CD8-positive, alpha-beta memory T cell (primary cell): ENCODE data around the gene KRT72. TPM values are rescaled to one million over a fixed set of nuclear protein-coding genes. Genes with fewer than 3 reads are reported as not detected.
A peak's percentile ranks its signal among the peaks of the same experiment; 100 is the strongest.

ENCODE experiments used
- CTCF ChIA-PET: fragments of 350-600 bp; sonication (Branson Sonifier 250); formaldehyde crosslinking; loops from one replicate; lab custom pipeline; 2021; ENCODE audit warnings: antibody characterized with exemption; lab: Charles Lee
- POLR2A ChIA-PET: fragments of 350-600 bp; sonication (Branson Sonifier 250); formaldehyde crosslinking; loops from one replicate; lab custom pipeline; 2021; ENCODE audit warnings: antibody characterized with exemption; lab: Charles Lee
- DNase-seq, 5 donors: peaks; one replicate each; pipeline versions ENCODE4 v3.0.0 to v3.0.0-alpha.2; 2020 to 2022; ENCODE audit warnings: mixed read lengths in 1 of 5
- H3K27ac ChIP-seq: one replicate; pipeline ENCODE4 v1.7.0; 2013; ENCODE audit warnings: low read depth, mild to moderate bottlenecking, low read length, moderate library complexity
- H3K27me3 ChIP-seq: 2 replicates; pipeline ENCODE4 v1.7.0; 2013; ENCODE audit warnings: low read length, mild to moderate bottlenecking; ENCODE audit not compliant: insufficient read depth, poor library complexity, severe bottlenecking
- H3K36me3 ChIP-seq: 2 replicates; pipeline ENCODE4 v1.7.0; 2013; ENCODE audit warnings: mild to moderate bottlenecking, low read length, moderate library complexity; ENCODE audit not compliant: insufficient read depth
- H3K4me1 ChIP-seq: 2 replicates; pipeline ENCODE4 v1.7.0; 2013; ENCODE audit warnings: mild to moderate bottlenecking, low read length, moderate library complexity; ENCODE audit not compliant: insufficient read depth
- H3K4me3 ChIP-seq: 2 replicates; pipeline ENCODE4 v1.7.0; 2013; ENCODE audit warnings: mild to moderate bottlenecking, low read length
- H3K9me3 ChIP-seq: 2 replicates; pipeline ENCODE4 v1.7.0; 2013; ENCODE audit warnings: mild to moderate bottlenecking, low read length
- H3K27ac Mint-ChIP-seq, 8 donors: one replicate each; pipeline ENCODE4 v1.8.0; 2020 to 2021; ENCODE audit warnings: mixed read lengths in 8 of 8, mild to moderate bottlenecking in 6 of 8, inconsistent platforms in 3 of 8, moderate library complexity in 3 of 8
- H3K27me3 Mint-ChIP-seq, 2 donors: one replicate each; pipeline ENCODE4 v1.8.0; 2020 to 2021; ENCODE audit warnings: mixed read lengths in 2 of 2, mild to moderate bottlenecking in 1 of 2, moderate library complexity in 1 of 2
- H3K36me3 Mint-ChIP-seq, 3 donors: one replicate each; pipeline ENCODE4 v1.8.0; 2020 to 2021; ENCODE audit warnings: mixed read lengths in 3 of 3, inconsistent platforms in 1 of 3, mild to moderate bottlenecking in 1 of 3
- H3K4me1 Mint-ChIP-seq, 3 donors: one replicate each; pipeline ENCODE4 v1.8.0; 2020 to 2021; ENCODE audit warnings: mixed read lengths in 3 of 3, inconsistent platforms in 1 of 3, mild to moderate bottlenecking in 1 of 3
- H3K4me3 Mint-ChIP-seq, 7 donors: one replicate each; pipeline ENCODE4 v1.8.0; 2020 to 2021; ENCODE audit warnings: mixed read lengths in 7 of 7, mild to moderate bottlenecking in 6 of 7, moderate library complexity in 4 of 7, inconsistent platforms in 2 of 7
- H3K9me3 Mint-ChIP-seq, 5 donors: one replicate each; pipeline ENCODE4 v1.8.0; 2020 to 2022; ENCODE audit warnings: mixed read lengths in 5 of 5, mild to moderate bottlenecking in 3 of 5, moderate library complexity in 2 of 5, inconsistent platforms in 1 of 5
- polyA plus RNA-seq: library from polyadenylated mRNA; unstranded; fragments of 300-500 nt; fragmentation: Illumina TruSeq; gene quantifications from one replicate; pipeline ENCODE4 v1.2.3, GENCODE V29; 2021
- total RNA-seq, 2 experiments: library from RNA; stranded (reverse); gene quantifications; one replicate each; pipeline ENCODE4 v1.2.3, GENCODE V29; 2021

KRT72 gene
- total and polyA plus RNA-seq, 3 experiments from 2014 or later, result not detected

DNA sequence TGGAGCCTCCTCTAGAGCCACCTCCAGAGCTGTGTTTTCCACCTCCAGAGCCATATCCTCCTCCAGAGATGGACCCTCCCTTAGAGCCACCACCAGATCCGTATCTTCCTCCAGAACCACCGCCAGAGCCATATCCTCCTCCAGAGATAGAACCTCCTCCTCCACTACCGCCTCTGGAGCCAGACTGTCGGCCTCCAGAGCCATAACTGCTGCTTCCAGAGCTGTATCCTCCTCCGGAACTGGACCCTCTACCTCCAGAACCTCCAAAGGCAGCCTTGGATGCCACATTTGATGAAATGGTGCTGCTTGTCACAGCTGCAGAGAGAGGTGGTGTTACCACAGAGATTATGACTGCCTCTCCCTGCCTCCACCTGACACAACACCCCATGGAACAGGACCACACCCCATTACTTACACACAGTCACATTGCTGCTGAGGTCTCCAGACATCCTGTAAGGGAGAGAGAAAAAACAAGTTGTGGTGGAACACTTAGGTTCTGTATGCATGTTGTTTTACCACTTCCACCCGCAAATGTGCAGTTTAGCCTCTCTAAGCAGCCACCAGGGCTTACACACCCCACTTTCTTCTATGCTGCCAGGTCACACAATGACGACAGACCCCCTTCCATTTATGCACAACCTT, 44.0 kb upstream of the KRT72 start:
- Histone ChIP-seq H3K36me3 (no peaks in the 10 kb centered on the region), H3K4me3 (no peak overlapping the region), H3K4me1 (peaks cover 87% of the 10 kb centered on the region), H3K27me3 (no peaks in the 10 kb centered on the region), H3K9me3 (no peaks in the 10 kb centered on the region), H3K27ac (peak overlapping the region; percentile 60)
- H3K27me3 Mint-ChIP-seq, result peaks cover 0 to 4% of the 10 kb centered on the region in 2 donors
- H3K4me3 Mint-ChIP-seq, result peak overlapping the region; percentile 2 to 82 (median 65)
- CTCF ChIA-PET, result no interaction called here
- H3K36me3 Mint-ChIP-seq, result peaks cover 2 to 10% (median 3%) of the 10 kb centered on the region in 3 donors
- peaks cover 0 to 8% (median 4%) of the 10 kb centered on the region in 5 donors for H3K9me3 Mint-ChIP-seq
- peak; percentile 16 to 92 (median 76) for DNase-seq
- POLR2A ChIA-PET, result interaction anchor here (1.0 to 1.1 kb wide), 2 partner anchors 9 to 60 kb away, joined by 3 to 6 read pairs; no protein-coding TSS in a partner anchor
- peaks cover 66 to 79% (median 76%) of the 10 kb centered on the region in 3 donors for H3K4me1 Mint-ChIP-seq
- peak overlapping the region; percentile 94 to 100 (median 98) for H3K27ac Mint-ChIP-seq

DNA sequence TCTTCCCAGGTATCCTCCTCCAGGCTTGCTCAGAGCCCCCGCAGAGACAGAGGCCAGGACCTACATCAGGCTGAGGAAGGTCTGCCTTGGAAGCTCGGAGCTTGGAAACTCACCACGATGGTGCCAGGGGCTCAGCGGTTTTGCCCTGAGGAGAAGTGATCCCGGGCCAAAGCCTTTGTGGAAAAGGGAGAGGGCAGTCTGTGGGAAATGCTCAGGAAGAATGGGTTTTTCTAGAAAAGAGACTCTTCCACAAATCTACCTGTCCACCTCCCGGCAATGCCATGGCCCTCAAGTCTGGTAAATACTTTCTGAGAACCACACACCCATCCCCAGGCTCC, 42.8 kb upstream of the KRT72 start:
- Mint-ChIP-seq H3K27ac (peak overlapping the region in 7 of 8 donors; percentile 94 to 100 (median 99)), H3K9me3 (peaks cover 0 to 8% (median 4%) of the 10 kb centered on the region in 5 donors), H3K36me3 (peaks cover 2 to 10% (median 3%) of the 10 kb centered on the region in 3 donors), H3K4me1 (peaks cover 58 to 67% (median 64%) of the 10 kb centered on the region in 3 donors), H3K4me3 (no peak overlapping the region), H3K27me3 (peaks cover 0 to 6% of the 10 kb centered on the region in 2 donors)
- CTCF ChIA-PET, result interaction anchor here (1.1 kb wide), 1 partner anchor 241 kb away, joined by 4 read pairs; no protein-coding TSS in a partner anchor
- Histone ChIP-seq H3K4me3 (peak overlapping the region; percentile 11), H3K4me1 (peaks cover 78% of the 10 kb centered on the region), H3K9me3 (no peaks in the 10 kb centered on the region), H3K36me3 (no peaks in the 10 kb centered on the region), H3K27me3 (no peaks in the 10 kb centered on the region), H3K27ac (no peak overlapping the region)
- POLR2A ChIA-PET, result no interaction called here
- no peak for DNase-seq

DNA sequence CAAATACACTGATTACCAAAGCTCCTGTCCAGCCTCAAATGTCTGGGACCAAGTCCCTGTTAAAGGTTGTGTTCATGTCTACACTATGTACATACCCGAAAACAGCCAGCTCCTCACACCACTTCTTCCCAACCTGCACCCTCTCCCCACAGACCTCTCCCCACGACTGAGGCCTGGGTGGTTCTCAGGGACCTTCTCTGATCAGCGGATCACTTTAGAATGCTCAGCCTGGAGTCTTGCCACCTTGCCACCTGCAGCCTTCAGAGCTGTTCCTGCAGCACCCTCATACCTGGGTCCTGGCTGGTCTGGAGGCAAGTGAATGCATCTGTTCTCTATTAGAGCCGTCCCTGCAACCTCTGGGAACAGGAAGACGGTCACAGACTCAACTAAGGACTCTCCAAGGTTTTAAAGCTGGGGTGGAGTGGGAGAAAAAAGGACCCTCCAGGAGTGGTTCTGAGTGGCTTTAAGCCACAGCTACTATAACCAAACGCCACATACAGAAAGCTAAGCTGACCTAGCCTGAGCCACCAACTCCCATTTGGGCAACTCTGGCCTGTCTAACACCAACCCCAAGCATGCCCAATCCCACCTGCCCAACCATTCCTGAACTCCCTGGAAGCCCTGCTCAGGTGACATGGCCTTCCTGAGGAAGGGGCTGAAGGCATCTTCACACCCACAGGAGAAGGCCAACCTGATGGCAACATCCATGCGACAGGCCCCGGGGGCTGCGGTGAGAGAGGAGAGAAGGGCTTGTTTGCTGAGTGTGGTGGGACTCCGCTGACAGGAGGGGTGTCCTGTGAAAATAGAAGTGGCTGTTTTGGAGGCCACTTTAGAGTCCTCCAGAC, 42.2 kb upstream of the KRT72 start:
- no peaks in the 10 kb centered on the region for H3K9me3 ChIP-seq
- H3K27ac ChIP-seq, result no peak overlapping the region
- Mint-ChIP-seq H3K4me1 (peaks cover 57 to 62% (median 59%) of the 10 kb centered on the region in 3 donors), H3K4me3 (no peak overlapping the region), H3K27me3 (peaks cover 4 to 6% of the 10 kb centered on the region in 2 donors), H3K27ac (peak overlapping the region in 7 of 8 donors; percentile 8 to 100 (median 95)), H3K36me3 (peaks cover 2 to 10% (median 3%) of the 10 kb centered on the region in 3 donors), H3K9me3 (peaks cover 0 to 8% (median 4%) of the 10 kb centered on the region in 5 donors)
- CTCF ChIA-PET, result interaction anchor here (1.1 kb wide), 1 partner anchor 241 kb away, joined by 4 read pairs; no protein-coding TSS in a partner anchor
- POLR2A ChIA-PET, result no interaction called here
- no peak overlapping the region for H3K4me3 ChIP-seq
- H3K36me3 ChIP-seq, result no peaks in the 10 kb centered on the region
- H3K27me3 ChIP-seq, result no peaks in the 10 kb centered on the region
- DNase-seq, result no peak
- H3K4me1 ChIP-seq, result peaks cover 72% of the 10 kb centered on the region

DNA sequence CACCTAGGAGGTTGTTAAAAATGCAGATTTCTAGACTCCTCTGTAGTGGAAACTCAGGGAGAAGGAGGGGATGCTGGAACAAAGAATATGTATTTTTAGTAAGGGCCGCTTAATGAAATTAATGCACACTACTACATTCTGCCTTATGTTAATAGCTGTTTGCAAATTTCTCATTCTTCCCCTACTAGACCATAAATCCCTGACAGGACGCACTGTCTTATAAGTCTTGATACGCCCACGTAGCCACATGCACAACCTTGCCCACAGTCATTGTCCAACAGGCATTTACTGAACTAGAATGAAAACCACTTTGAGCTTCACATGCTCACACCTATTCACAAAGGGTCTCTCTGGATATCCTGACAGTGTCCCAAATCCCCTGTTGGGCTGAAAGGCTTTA, 40.2 kb upstream of the KRT72 start:
- Histone ChIP-seq H3K27ac (no peak overlapping the region), H3K4me1 (peaks cover 56% of the 10 kb centered on the region), H3K36me3 (no peaks in the 10 kb centered on the region), H3K27me3 (no peaks in the 10 kb centered on the region), H3K9me3 (no peaks in the 10 kb centered on the region), H3K4me3 (no peak overlapping the region)
- H3K4me3 Mint-ChIP-seq, result peak overlapping the region in 2 of 7 donors; percentile 7 to 8
- peak overlapping the region in 3 of 8 donors; percentile 21 to 77 (median 70) for H3K27ac Mint-ChIP-seq
- peaks cover 8 to 16% of the 10 kb centered on the region in 2 donors for H3K27me3 Mint-ChIP-seq
- H3K36me3 Mint-ChIP-seq, result peaks cover 2 to 4% (median 3%) of the 10 kb centered on the region in 3 donors
- no peak for DNase-seq
- ChIA-PET CTCF (interaction anchor here (0.7 to 0.8 kb wide), 2 partner anchors 8 to 52 kb away, joined by 3 to 4 read pairs; no protein-coding TSS in a partner anchor), POLR2A (no interaction called here)
- H3K4me1 Mint-ChIP-seq, result peaks cover 42 to 48% (median 44%) of the 10 kb centered on the region in 3 donors
- peaks cover 0 to 7% (median 4%) of the 10 kb centered on the region in 5 donors for H3K9me3 Mint-ChIP-seq

- DNase-seq, result no peak
- Histone ChIP-seq H3K4me1 (peaks cover 46% of the 10 kb centered on the region), H3K36me3 (no peaks in the 10 kb centered on the region), H3K27me3 (no peaks in the 10 kb centered on the region), H3K27ac (no peak overlapping the region), H3K9me3 (no peaks in the 10 kb centered on the region), H3K4me3 (no peak overlapping the region)
- CTCF ChIA-PET, result no interaction called here
- no peaks in the 10 kb centered on the region for H3K36me3 Mint-ChIP-seq
- POLR2A ChIA-PET, result no interaction called here
- peaks cover 31 to 37% (median 36%) of the 10 kb centered on the region in 3 donors for H3K4me1 Mint-ChIP-seq
- peaks cover 5 to 16% of the 10 kb centered on the region in 2 donors for H3K27me3 Mint-ChIP-seq
- H3K27ac Mint-ChIP-seq, result no peak overlapping the region
- H3K4me3 Mint-ChIP-seq, result no peak overlapping the region
- no peaks in the 10 kb centered on the region for H3K9me3 Mint-ChIP-seq
Observed at GRCh38 chr12:52637299-52637698, 36.0 kb upstream of the KRT72 start.

DNA sequence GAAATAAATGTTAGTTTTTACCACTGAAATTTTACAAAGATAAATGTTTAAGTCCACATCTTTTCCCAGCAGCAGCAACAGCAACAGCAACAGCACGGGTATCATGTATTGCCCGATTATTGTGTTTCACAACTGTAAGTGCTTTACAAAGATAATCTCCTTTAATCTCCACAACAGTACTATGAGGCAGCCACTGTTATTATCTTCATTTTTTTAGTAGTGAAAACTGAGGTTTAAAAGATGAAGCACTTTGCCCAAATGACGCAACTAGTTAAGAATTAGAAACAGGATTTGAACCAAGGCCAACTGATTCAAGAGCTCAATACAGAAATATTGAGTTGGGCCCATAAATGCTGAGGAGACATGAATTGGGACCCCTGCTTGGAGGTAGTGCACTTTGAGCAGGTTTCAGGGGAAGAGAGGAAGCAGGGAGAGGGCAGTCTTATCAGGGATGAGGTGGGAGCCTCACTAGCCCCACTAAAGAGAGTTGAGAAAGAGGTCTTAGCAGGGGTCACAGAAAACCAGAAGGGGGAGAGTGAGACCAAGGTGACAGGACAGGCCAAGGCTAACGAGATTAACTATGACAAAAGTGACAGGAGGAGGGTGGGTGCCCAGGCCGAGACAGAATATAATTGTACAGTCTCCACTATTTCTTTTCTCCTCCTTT, 35.5 kb upstream of the KRT72 start:
- H3K4me1 Mint-ChIP-seq, result peaks cover 30 to 36% (median 31%) of the 10 kb centered on the region in 3 donors
- H3K9me3 Mint-ChIP-seq, result no peaks in the 10 kb centered on the region
- DNase-seq, result no peak
- Histone ChIP-seq H3K4me3 (no peak overlapping the region), H3K27me3 (no peaks in the 10 kb centered on the region), H3K27ac (no peak overlapping the region), H3K4me1 (peaks cover 47% of the 10 kb centered on the region), H3K36me3 (no peaks in the 10 kb centered on the region), H3K9me3 (no peaks in the 10 kb centered on the region)
- ChIA-PET CTCF (no interaction called here), POLR2A (interaction anchor here (1.4 kb wide), 1 partner anchor 8 kb away, joined by 6 read pairs; no protein-coding TSS in a partner anchor)
- H3K27ac Mint-ChIP-seq, result peak overlapping the region in 2 of 8 donors; percentile 8 to 91
- H3K36me3 Mint-ChIP-seq, result no peaks in the 10 kb centered on the region
- H3K27me3 Mint-ChIP-seq, result peaks cover 5 to 16% of the 10 kb centered on the region in 2 donors
- no peak overlapping the region for H3K4me3 Mint-ChIP-seq

DNA sequence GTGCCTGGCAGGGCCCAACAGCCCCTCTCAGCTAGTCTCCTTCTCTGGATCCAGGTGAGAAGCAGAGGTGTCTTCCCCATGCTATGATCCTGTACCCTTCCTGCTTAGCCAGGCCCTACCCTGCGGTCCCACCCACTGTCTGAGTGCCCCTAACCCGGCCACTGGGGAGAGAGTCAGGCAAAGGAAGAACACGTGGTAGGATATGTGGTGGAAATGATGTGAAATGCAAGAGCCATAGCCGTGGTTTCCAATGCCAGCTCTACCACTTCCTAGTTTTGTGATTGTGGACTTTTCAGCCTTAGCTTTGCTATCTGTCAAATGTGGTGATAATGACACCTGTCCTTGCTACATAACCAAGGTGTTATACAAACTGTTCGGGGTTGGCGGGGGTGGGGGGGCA, 34.9 kb upstream of the KRT72 start:
- Mint-ChIP-seq H3K4me3 (no peak overlapping the region), H3K9me3 (no peaks in the 10 kb centered on the region), H3K4me1 (peaks cover 27 to 31% (median 29%) of the 10 kb centered on the region in 3 donors), H3K27me3 (peaks cover 5 to 16% of the 10 kb centered on the region in 2 donors), H3K27ac (peak overlapping the region in 3 of 8 donors; percentile 66 to 91 (median 76)), H3K36me3 (no peaks in the 10 kb centered on the region)
- H3K36me3 ChIP-seq, result no peaks in the 10 kb centered on the region
- no peak overlapping the region for H3K27ac ChIP-seq
- no peaks in the 10 kb centered on the region for H3K27me3 ChIP-seq
- ChIA-PET CTCF (no interaction called here), POLR2A (interaction anchor here (1.4 kb wide), 1 partner anchor 9 kb away, joined by 6 read pairs; no protein-coding TSS in a partner anchor)
- DNase-seq, result peak in 1 of 5 donors; percentile 33
- H3K4me3 ChIP-seq, result no peak overlapping the region
- peaks cover 48% of the 10 kb centered on the region for H3K4me1 ChIP-seq
- no peaks in the 10 kb centered on the region for H3K9me3 ChIP-seq
